ENCODE data around the gene WNT6.
"Not testable (repeated sequence)": the region's sequence is repeated elsewhere in the genome, so short reads cannot be mapped to it uniquely, and the experiment has no call there.

WNT6 gene

DNA sequence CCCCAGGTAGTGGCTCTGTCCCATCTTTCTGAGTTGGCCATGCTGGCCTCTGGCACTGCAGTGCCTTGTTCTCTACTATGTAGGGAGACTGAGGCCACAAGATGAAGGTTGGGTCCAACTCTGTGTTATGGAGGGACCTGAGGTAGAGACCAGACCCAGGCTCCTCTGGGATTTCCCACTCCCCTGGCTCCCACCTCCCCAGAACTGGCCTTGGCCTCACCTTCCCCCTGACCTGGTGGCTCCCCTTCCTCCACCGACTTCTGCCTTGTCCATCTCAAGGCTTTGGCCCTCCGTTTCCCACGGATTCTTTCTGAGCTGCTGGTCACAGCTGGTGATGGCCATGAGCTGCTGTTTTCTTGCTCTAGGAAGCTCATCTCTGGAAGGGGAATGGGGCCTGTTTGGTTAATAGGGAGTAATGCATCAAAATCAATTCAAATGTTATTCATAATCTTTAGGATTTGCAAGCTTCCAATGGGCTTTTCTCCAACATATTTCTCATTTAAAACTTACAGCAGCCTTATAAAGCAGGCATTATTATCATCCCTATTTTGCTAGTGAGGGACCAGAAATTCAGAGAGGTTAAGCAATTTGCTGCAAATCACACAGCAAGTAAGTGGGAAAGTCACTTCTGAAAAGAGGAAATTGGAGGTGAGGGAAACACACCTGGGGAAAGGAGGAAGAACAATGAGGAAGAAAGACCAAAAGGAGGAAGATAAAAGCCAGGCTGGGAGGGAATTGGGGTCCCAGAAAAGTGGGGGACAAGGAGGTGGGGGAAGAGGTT is 28.9 kb upstream of the WNT6 start:
- no peak for DNase-seq (ENCODE audit: low read depth)

- DNase-seq (ENCODE audit: low read depth): no peak
These were observed 28.1 kb upstream of the WNT6 start, which contains the start of gene PRKAG3 for GRCh38 chr2:218831378-218831990. Gene PRKAG3, minus strand, starts transcription at chr2:218831803.

- DNase-seq (ENCODE audit: low read depth): no peak
These were observed 27.5 kb upstream of the WNT6 start for GRCh38 chr2:218832081-218832480.

DNA sequence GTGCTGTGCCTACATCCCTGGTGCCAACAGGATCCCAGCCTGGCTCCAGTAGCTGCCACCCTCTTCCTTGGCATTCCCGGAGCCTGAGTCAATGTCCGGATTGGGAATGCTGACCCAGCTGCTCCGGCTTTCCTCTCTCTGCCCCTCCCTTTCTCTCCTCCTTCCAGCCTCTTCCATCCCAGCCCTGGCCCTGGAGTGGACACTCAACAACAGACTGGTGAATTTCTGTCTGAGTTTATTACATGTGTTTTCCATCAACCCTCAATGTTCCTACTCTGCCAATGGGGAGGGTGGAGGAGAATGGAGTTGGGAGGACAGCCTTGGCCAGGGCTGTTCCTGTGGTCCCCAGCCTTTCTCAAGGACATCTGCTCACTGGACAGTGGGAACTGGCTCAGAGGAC is 27.1 kb upstream of the WNT6 start:
- no peak for DNase-seq (ENCODE audit: low read depth)

DNA sequence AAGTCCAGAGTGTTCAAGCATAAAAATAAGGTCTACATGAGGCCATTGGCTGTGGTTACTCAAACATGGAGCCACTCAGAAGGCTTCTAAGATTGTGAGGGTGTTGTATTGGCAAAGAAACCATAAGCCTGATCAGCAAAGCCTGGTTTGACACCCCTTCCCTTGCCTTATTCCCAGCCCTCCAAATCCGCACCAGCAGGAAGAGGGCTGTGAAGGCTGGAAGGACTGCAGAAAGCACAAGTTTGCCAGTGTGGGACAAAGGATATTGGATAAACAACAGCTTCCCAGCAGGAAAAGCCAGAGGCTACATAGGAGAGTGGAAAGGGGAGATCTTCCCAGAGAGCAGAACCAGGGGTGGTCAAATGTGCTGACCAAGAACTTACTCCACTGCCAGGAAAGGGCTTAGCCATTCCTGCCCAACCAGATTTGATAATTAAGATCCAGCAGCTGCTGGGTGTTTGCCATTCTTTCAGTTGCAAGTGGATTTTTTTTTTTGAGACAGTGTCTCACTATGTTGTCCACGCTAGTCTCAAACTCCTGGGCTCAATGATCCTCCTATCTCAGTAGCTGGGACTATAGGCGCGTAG is 26.5 kb upstream of the WNT6 start:
- DNase-seq (ENCODE audit: low read depth): no peak

GRCh38 chr2:218834685-218835084 is 24.9 kb upstream of the WNT6 start:
- DNase-seq (ENCODE audit: low read depth): no peak

DNA sequence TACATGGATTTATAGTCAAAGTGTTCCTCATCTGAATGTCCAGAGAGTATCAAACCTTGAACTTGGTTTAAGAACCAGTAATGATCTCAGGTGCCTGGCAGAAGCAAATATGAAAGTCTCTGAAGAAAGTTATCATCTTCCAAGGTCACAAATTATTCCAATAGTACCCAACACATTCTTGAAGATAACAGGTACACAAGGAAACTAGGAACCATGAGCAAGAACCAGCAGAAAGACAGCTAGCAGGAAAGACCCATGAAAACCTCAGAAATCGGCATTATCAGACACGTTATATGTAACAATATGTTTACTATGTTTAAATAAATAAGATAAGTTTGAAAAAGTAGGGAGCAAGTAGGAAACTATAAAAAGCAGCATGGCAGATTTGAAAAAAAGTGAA is 22.1 kb upstream of the WNT6 start:
- DNase-seq (ENCODE audit: low read depth): no peak

GRCh38 chr2:218839430-218839829 is 20.2 kb upstream of the WNT6 start:
- DNase-seq (ENCODE audit: low read depth): no peak

GRCh38 chr2:218839888-218840287 is 19.7 kb upstream of the WNT6 start:
- DNase-seq (ENCODE audit: low read depth): no peak

DNA sequence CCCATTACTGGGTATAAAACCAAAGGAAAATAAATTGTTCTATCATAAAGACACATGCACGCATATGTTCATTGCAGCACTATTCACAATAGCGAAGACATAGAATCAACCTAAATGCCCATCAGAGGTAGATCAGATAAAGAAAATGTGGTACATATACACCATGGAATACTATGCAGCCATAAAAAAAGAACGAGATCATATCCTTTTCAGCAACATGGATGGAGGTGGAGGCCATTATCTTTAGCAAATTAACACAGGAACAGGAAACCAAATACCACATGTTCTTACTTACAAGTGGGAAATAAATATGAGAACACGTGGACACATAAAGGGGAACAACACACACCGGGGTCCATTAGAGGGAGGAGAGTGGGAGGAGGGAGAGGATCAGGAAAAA is 15.3 kb upstream of the WNT6 start:
- not testable (repeated sequence) for DNase-seq (ENCODE audit: low read depth)

DNA sequence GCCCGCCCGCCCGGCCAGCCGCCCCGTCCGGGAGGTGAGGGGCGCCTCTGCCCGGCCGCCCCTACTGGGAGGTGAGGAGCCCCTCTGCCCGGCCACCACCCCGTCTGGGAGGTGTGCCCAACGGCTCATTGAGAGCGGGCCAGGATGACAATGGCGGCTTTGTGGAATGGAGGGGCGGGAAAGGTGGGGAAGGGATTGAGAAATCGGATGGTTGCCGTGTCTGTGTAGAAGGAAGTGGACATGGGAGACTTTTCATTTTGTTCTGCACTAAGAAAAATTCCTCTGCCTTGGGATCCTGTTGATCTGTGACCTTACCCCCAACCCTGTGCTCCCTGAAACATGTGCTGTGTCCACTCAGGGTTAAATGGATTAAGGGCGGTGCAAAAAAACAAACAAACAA is 12.6 kb upstream of the WNT6 start:
- not testable (repeated sequence) for DNase-seq (ENCODE audit: low read depth)

- DNase-seq (ENCODE audit: low read depth): no peak
These were observed 9.9 kb upstream of the WNT6 start for GRCh38 chr2:218849721-218850120.

DNA sequence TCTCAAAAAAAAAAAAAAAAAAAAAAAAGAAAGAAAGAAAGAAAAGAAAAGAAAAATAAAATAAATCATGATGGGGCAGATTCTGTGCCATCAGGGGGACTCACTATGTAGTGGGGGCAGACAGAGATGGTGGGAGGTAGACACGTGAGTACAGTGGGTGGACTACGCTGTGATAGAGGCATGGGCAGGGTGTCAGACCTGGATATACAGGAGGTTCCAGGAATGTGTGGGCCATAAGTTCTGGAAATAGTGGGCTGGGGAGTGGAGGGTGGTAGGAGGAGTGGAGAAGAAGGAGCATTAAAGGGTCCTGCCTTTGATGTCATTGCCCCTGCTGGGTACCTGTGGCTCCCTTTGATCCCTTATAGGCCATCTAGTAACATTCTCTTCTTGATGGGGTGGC is 8.8 kb upstream of the WNT6 start:
- DNase-seq (ENCODE audit: low read depth): no peak

- DNase-seq (ENCODE audit: low read depth): no peak
These were observed 8.3 kb upstream of the WNT6 start for GRCh38 chr2:218851286-218851685.

DNA sequence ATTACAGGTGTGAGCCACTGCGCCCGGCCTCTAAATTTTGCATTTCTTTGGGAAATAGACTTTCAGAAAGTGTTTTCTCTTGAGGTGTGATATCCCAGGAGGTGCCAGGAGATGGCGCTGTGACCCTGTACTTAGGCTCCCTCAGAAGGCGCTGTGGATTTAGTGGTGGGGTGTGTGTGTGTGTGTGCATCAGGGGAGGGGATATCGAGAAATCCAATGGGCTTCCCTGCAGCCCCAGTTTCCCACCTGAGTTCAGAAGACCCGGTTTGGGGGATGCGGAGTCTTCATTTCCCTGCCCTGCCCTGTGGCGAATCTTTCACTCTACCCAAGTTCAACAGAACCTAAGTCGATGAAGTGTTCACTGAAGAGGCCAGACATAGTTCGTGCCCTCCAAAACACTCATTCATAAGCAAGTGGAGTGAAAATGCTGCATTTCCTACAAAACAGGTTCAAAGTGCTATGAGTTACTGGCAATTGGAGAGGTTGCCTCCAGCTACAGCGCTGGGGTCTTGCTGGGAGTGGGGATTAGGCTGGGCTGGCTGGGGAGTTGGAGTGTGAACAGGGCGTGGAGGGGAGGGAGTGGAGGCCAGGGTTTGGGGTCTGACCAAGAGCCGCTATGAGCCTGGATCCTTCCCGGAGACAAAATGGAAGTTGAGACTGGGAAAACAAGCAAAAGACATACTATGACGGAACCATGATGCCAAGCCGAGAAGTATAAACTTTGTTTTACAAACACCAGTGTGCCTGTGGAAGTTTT is 6.5 kb upstream of the WNT6 start:
- peak; percentile 38 for DNase-seq (ENCODE audit: low read depth)

- no peak for DNase-seq (ENCODE audit: low read depth)
These were observed 5.8 kb upstream of the WNT6 start for GRCh38 chr2:218853766-218854165.

DNA sequence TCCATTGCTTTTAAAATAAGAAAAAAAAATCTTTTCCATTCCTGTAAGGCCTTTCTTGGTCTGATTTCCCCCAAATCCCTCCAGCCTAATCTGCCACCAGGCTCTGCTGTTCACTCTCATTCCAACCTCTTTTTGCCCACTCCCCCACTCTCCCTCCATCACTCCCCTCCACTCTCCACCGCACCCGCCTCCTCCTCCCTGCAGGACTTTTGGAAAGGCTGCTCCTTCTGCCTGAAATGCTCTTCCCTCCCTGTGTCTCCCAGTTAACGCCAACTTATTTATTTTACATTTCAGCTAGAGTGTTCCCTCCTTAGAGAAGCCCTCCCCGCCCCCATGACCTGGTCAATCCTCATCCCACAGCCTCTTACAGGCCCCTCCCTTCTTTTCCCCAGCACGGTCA is 4.7 kb upstream of the WNT6 start:
- DNase-seq (ENCODE audit: low read depth): no peak

DNA sequence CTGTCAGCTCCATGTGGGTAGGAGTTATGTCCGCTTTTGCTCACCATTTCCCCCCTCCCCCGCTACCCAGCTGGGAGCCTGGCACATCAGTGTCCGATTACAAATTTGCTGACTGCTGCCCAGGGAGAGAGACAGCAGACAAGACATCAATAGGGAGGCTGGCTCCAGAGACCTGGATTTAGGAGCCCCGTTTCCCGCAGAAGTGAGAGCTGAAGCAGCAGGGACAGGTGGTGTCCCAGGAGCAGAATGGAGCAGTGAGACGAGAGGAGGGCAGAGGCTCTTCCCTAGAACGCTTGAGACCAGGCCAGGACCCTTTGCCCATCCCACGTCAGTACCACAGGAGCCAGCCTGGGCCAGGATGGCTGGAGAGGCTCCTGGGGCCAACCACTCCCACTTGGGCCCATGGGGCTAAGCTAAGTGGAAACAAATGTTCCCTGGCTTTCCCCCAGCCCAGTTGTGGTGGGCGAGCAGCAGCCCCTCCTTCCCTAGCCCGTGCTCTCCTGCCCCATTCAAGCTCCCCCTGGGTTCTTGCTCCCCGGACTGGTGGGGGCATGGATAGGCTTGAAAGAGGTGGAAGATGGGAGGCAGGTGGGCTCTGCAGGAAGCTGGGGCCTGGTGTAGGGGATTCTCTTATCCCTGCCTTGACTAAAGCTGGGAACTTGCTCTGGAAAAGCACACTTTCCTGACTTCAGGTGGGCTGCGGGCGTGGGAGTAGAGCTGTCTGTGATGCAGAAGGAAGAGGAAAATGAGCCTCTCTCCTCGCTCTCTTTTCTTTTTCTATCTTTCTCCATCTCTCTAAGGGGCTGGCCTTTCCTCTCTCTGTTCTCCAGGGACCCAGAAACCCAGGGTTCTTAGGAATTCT is 4.1 kb upstream of the WNT6 start:
- DNase-seq (ENCODE audit: low read depth): no peak

DNA sequence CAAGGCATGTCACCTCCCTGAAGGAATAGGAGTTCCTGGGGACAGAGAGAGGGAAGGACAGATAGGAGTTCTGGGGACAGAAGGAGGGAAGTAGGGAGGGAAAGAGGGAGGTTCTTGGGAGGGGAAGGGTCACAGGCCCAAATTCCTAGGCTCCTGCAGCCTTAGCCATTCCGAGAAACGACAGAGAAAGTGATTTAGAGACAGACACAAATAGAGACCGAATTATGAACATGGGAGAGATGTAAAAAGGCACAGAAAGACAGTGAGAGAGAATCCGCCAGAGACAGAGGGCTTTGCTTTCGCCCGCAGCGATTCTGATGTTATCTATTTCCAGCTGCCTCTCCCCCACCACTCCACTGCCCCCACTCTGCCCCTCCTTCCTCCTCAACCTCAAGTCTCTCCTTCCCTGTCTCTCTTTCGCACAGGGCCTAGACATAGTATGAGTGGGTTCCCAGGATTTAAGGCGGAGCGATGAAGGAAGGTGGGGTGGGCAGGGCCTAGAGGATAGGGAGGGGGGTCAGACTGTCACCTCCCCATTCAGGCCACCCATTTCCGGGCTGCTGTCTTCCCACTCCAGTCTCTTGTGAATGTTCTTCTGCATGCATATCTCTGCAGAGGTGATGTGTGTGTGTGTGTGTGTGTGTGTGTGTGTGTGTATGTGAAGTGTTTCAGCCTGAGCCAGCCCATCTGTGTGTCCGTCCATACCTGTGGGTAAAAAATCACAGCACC is 3.3 kb upstream of the WNT6 start:
- no peak for DNase-seq (ENCODE audit: low read depth)

DNA sequence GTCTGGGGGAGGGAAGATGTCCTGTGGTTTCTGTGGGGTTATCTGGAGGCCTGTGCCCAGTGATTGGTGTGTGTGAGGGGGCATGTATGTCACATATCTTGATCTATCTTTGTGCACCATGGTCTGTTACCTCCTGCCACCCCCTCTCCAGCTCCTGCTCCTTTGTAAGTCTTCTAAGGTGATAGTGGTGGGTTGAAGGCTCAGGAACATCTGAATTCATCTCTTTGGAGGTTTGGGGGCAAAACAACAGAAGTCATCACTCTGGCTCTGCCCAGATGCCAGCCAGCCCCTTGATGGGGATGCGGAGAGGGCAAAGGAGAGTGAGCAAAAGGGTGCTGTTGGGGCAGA is 2.7 kb upstream of the WNT6 start:
- DNase-seq (ENCODE audit: low read depth): no peak
